SKM-1 treated with dmso at 0.1 percent for 144 hours (cell line): ENCODE data around the gene IL17REL.

Experiments used
- DNase-seq: peaks from one replicate; lab custom pipeline; 2025; ENCODE audit not compliant: unreplicated experiment; lab: John Stamatoyannopoulos, UW

IL17REL gene

GRCh38 chr22:50046481-50047245 is 34.1 kb upstream of the IL17REL start:
- no peak for DNase-seq

GRCh38 chr22:50046019-50046415 is 33.5 kb upstream of the IL17REL start:
- DNase-seq: no peak

GRCh38 chr22:50045211-50046018 is 32.9 kb upstream of the IL17REL start:
- no peak for DNase-seq

GRCh38 chr22:50044485-50045118 is 32.0 kb upstream of the IL17REL start:
- DNase-seq: no peak

- DNase-seq: no peak
Observed at GRCh38 chr22:50041361-50042065, 28.9 kb upstream of the IL17REL start.

GRCh38 chr22:50040717-50041116 is 28.2 kb upstream of the IL17REL start:
- DNase-seq: no peak

- no peak for DNase-seq
Observed at GRCh38 chr22:50039669-50040443, 27.3 kb upstream of the IL17REL start.

- no peak for DNase-seq
Observed at GRCh38 chr22:50035976-50036724, 23.6 kb upstream of the IL17REL start.

GRCh38 chr22:50035131-50035881 is 22.7 kb upstream of the IL17REL start:
- no peak for DNase-seq

GRCh38 chr22:50034126-50035081 is 21.8 kb upstream of the IL17REL start:
- no peak for DNase-seq

GRCh38 chr22:50032941-50033601 is 20.5 kb upstream of the IL17REL start:
- DNase-seq: no peak

GRCh38 chr22:50032109-50032871 is 19.7 kb upstream of the IL17REL start:
- DNase-seq: no peak

GRCh38 chr22:50031189-50032091 is 18.9 kb upstream of the IL17REL start:
- no peak for DNase-seq

GRCh38 chr22:50030297-50031188 is 18.0 kb upstream of the IL17REL start:
- DNase-seq: peak; percentile 75
